IMR-90 (cell line): ENCODE results near the gene PPARD. TPM values are rescaled to one million over a fixed set of nuclear protein-coding genes. Genes with fewer than 3 reads are reported as not detected.

ENCODE experiments used
- ATAC-seq: fragments of 200-7000 bp; cut with Tn5 transposase; 2 replicates; pipeline ENCODE4 v1.9.1; 2020; ENCODE audit warnings: low read depth, mild to moderate bottlenecking, moderate library complexity
- BruUV-seq: library from RNA; stranded (reverse); fragments of 400-500 nt; replicated peaks from 2 replicates; lab custom pipeline; 2021; lab: Mats Ljungman, UMichigan
- CTCF ChIA-PET: fragments of 300-600 bp; formaldehyde crosslinking; extraction: SDS; loops from one replicate; lab custom pipeline; 2021; ENCODE audit warnings: antibody characterized with exemption; lab: Yijun Ruan, JAX
- POLR2A ChIA-PET: fragments of 300-600 bp; sonication (Branson Sonifier 250); formaldehyde crosslinking; loops from one replicate; lab custom pipeline; 2022; ENCODE audit warnings: antibody characterized with exemption; ENCODE audit not compliant: unreplicated experiment; lab: Charles Lee
- DNase-seq: peaks from one replicate; pipeline ENCODE4 v3.0.0; 2013
- H2AFZ ChIP-seq: replicated peaks from 2 replicates; pipeline ENCODE3; 2013; ENCODE audit warnings: low read length, mild to moderate bottlenecking; ENCODE audit not compliant: poor library complexity
- H2AK5ac ChIP-seq: 2 replicates; pipeline ENCODE4 v1.6.1; 2013; ENCODE audit warnings: low read depth, low read length, inconsistent platforms
- H2AK9ac ChIP-seq: replicated peaks from 2 replicates; pipeline ENCODE3; 2013; ENCODE audit warnings: mild to moderate bottlenecking, low read depth, low read length, moderate library complexity; ENCODE audit not compliant: poor library complexity
- H2BK120ac ChIP-seq: 2 replicates; pipeline ENCODE4 v1.6.1; 2013; ENCODE audit warnings: low read depth, low read length, inconsistent platforms
- H2BK15ac ChIP-seq: 3 replicates; pipeline ENCODE4 v1.6.1; 2013; ENCODE audit warnings: low read depth, low read length, inconsistent platforms
- H2BK20ac ChIP-seq: 2 replicates; pipeline ENCODE4 v1.6.1; 2013; ENCODE audit warnings: low read depth, mild to moderate bottlenecking, inconsistent platforms, low read length, moderate library complexity
- H2BK5ac ChIP-seq: 2 replicates; pipeline ENCODE4 v1.6.1; 2013; ENCODE audit warnings: mild to moderate bottlenecking, low read depth, low read length, inconsistent platforms; ENCODE audit not compliant: poor library complexity, severe bottlenecking
- H3K14ac ChIP-seq: replicated peaks from 2 replicates; pipeline ENCODE4 v1.6.1; 2013; ENCODE audit warnings: low read depth, low read length, inconsistent platforms
- H3K18ac ChIP-seq: 2 replicates; pipeline ENCODE4 v1.6.1; 2013; ENCODE audit warnings: low read depth, low read length, control low read depth
- H3K23ac ChIP-seq: 2 replicates; pipeline ENCODE4 v1.6.1; 2013; ENCODE audit warnings: low read depth, low read length, inconsistent platforms
- H3K27ac ChIP-seq: 2 replicates; pipeline ENCODE4 v1.5.1; 2013; ENCODE audit warnings: mild to moderate bottlenecking, control low read depth, low read length; ENCODE audit not compliant: insufficient read depth
- H3K27me3 ChIP-seq: 2 replicates; pipeline ENCODE4 v1.6.1; 2013; ENCODE audit warnings: low read length; ENCODE audit not compliant: control insufficient read depth, insufficient read depth
- H3K36me3 ChIP-seq: 2 replicates; pipeline ENCODE4 v1.6.1; 2013; ENCODE audit warnings: low read length, mixed read lengths; ENCODE audit not compliant: control insufficient read depth, insufficient read depth
- H3K4ac ChIP-seq: 2 replicates; pipeline ENCODE4 v1.6.1; 2013; ENCODE audit warnings: low read depth, low read length, inconsistent platforms
- H3K4me1 ChIP-seq: 2 replicates; pipeline ENCODE4 v1.6.1; 2013; ENCODE audit warnings: low read length, mixed read lengths; ENCODE audit not compliant: control insufficient read depth, insufficient read depth
- H3K4me2 ChIP-seq: 2 replicates; pipeline ENCODE4 v1.6.1; 2013; ENCODE audit warnings: low read depth, mild to moderate bottlenecking, control low read depth, low read length, moderate library complexity
- H3K4me3 ChIP-seq: 2 replicates; pipeline ENCODE4 v1.5.1; 2013; ENCODE audit warnings: low read depth, mild to moderate bottlenecking, control low read depth, low read length, moderate library complexity; ENCODE audit not compliant: insufficient read depth
- H3K56ac ChIP-seq: 2 replicates; pipeline ENCODE4 v1.6.1; 2013; ENCODE audit warnings: low read length, inconsistent platforms; ENCODE audit not compliant: insufficient read depth; ENCODE audit errors: extremely low read depth
- H3K79me1 ChIP-seq, 2 experiments: 2 replicates each; pipeline ENCODE4 v1.6.1; 2013; ENCODE audit warnings: low read length in 2 of 2, inconsistent platforms in 1 of 2, low read depth in 1 of 2
- H3K9ac ChIP-seq: 2 replicates; pipeline ENCODE4 v1.6.1; 2013; ENCODE audit warnings: low read depth, low read length, control low read depth
- H3K9me1 ChIP-seq: 2 replicates; pipeline ENCODE4 v1.6.1; 2013; ENCODE audit warnings: low read length, inconsistent platforms; ENCODE audit not compliant: insufficient read depth
- H3K9me3 ChIP-seq: 2 replicates; pipeline ENCODE4 v1.6.1; 2013; ENCODE audit warnings: low read length; ENCODE audit not compliant: control insufficient read depth, insufficient read depth
- H4K20me1 ChIP-seq: 2 replicates; pipeline ENCODE4 v1.6.1; 2013; ENCODE audit warnings: low read length, inconsistent platforms; ENCODE audit not compliant: insufficient read depth
- H4K5ac ChIP-seq: 2 replicates; pipeline ENCODE4 v1.6.1; 2013; ENCODE audit warnings: mild to moderate bottlenecking, low read depth, low read length, control low read depth
- H4K8ac ChIP-seq, 2 experiments: 2 replicates each; pipeline ENCODE4 v1.6.1; 2013; ENCODE audit warnings: low read depth in 2 of 2, low read length in 2 of 2, control low read depth in 1 of 2, inconsistent platforms in 1 of 2
- H4K91ac ChIP-seq: 2 replicates; pipeline ENCODE4 v1.6.1; 2013; ENCODE audit warnings: low read depth, low read length, inconsistent platforms; ENCODE audit not compliant: insufficient read depth
- BHLHE40 ChIP-seq: fragments of 150-350 bp; IDR thresholded peaks from 2 replicates; pipeline ENCODE4 v1.6.1; 2016; ENCODE audit warnings: mild to moderate bottlenecking, low read depth, low read length
- CEBPB ChIP-seq: IDR thresholded peaks from 2 replicates; pipeline ENCODE4 v1.6.1; 2012; ENCODE audit warnings: low read depth, low read length, improper control_type of control experiment
- CHD1 ChIP-seq: IDR thresholded peaks from 2 replicates; pipeline ENCODE4 v1.6.1; 2012; ENCODE audit warnings: low read depth, low read length, improper control_type of control experiment
- CTCF ChIP-seq: conservative IDR thresholded peaks from 2 replicates; pipeline ENCODE4 v1.5.1; 2012; ENCODE audit warnings: mild to moderate bottlenecking, low read depth, low read length, improper control_type of control experiment
- ELK1 ChIP-seq: fragments of 150-350 bp; IDR thresholded peaks from 2 replicates; pipeline ENCODE4 v1.6.1; 2016; ENCODE audit warnings: low read depth, mild to moderate bottlenecking, low read length, moderate library complexity, borderline replicate concordance
- FOS ChIP-seq: fragments of 150-350 bp; IDR thresholded peaks from 2 replicates; pipeline ENCODE4 v1.6.1; 2016; ENCODE audit warnings: low read depth, low read length
- MAFK ChIP-seq: IDR thresholded peaks from 2 replicates; pipeline ENCODE4 v1.6.1; 2012; ENCODE audit warnings: low read depth, low read length, improper control_type of control experiment
- MAZ ChIP-seq: IDR thresholded peaks from 2 replicates; pipeline ENCODE4 v1.6.1; 2012; ENCODE audit warnings: low read depth, mild to moderate bottlenecking, low read length, improper control_type of control experiment, moderate library complexity, borderline replicate concordance
- MXI1 ChIP-seq: IDR thresholded peaks from 2 replicates; pipeline ENCODE4 v1.6.1; 2012; ENCODE audit warnings: low read depth, mild to moderate bottlenecking, low read length, moderate library complexity, borderline replicate concordance
- NFE2L2 ChIP-seq: fragments of 150-350 bp; IDR thresholded peaks from 2 replicates; pipeline ENCODE4 v1.6.1; 2016; ENCODE audit warnings: low read depth, mild to moderate bottlenecking, low read length
- POLR2A ChIP-seq: IDR thresholded peaks from 2 replicates; pipeline ENCODE4 v1.6.1; 2012; ENCODE audit warnings: mild to moderate bottlenecking, low read depth, low read length
- RAD21 ChIP-seq: IDR thresholded peaks from 2 replicates; pipeline ENCODE4 v1.6.1; 2012; ENCODE audit warnings: low read length, improper control_type of control experiment
- RCOR1 ChIP-seq: IDR thresholded peaks from 2 replicates; pipeline ENCODE4 v1.6.1; 2012; ENCODE audit warnings: mild to moderate bottlenecking, low read length, improper control_type of control experiment; ENCODE audit not compliant: insufficient replicate concordance
- RFX5 ChIP-seq: IDR thresholded peaks from 2 replicates; pipeline ENCODE4 v1.8.0; 2012; ENCODE audit warnings: low read depth, mild to moderate bottlenecking, low read length, moderate library complexity
- SMC3 ChIP-seq: fragments of 150-350 bp; IDR thresholded peaks from 2 replicates; pipeline ENCODE4 v1.6.1; 2016; ENCODE audit warnings: low read depth, mild to moderate bottlenecking, antibody characterized with exemption, low read length, moderate library complexity
- WGBS, 2 experiments: methylation state at CpG; one replicate each; pipeline versions ENCODE4 v1.1.5 to v1.1.7; 2013; ENCODE audit warnings: missing lambda C conversion rate in 2 of 2; ENCODE audit not compliant: insufficient read length in 1 of 2; ENCODE audit errors: extremely low coverage in 2 of 2; 5-methylcytosine and 5-hydroxymethylcytosine counted together
- dilution Hi-C: fragments of 300-500 bp; cut with HindIII; formaldehyde crosslinking; loops from one replicate; pipeline ENCODE4 v1.14.3; 2018; ENCODE audit warnings: low sequenced_read_pairs; ENCODE audit not compliant: unreplicated experiment
- in situ Hi-C: fragments of 300-500 bp; cut with MboI; formaldehyde crosslinking; loops from 3 replicates; pipeline ENCODE4 v1.14.3; 2019; ENCODE audit warnings: low sequenced_read_pairs, inconsistent platforms, mixed read lengths
- intact Hi-C: fragments of 100-400 bp; cut with micrococcal nuclease; formaldehyde crosslinking; loops from 2 replicates; pipeline ENCODE4 v1.10.0; 2022
- polyA plus RNA-seq, 3 experiments: library from polyadenylated mRNA; depleted of rRNA; stranded (reverse); fragments of >200 nt; gene quantifications; 2 replicates each; pipeline ENCODE4 v1.2.3, GENCODE V29; 2012; ENCODE audit warnings: low replicate concordance in 1 of 3
- total RNA-seq: library from RNA; depleted of rRNA; stranded (reverse); fragments of >200 nt; gene quantifications from 2 replicates; pipeline ENCODE4 v1.2.3, GENCODE V29; 2012
- TF ChIP-seq, protein P1 (sequence below): fragments of 150-350 bp; IDR thresholded peaks from 2 replicates; pipeline ENCODE4 v1.6.1; 2017; ENCODE audit warnings: mild to moderate bottlenecking, antibody characterized with exemption, low read length, low read depth

The PPARD gene
- total and polyA plus RNA-seq, 2 of the 4 experiments (the other 2 are of a cell fraction), result 10.4 to 69.0 TPM

GRCh38 chr6:35398526-35398925, 56.2 kb downstream of the PPARD start:
- Histone ChIP-seq H2AK9ac (no peak overlapping the region), H2BK15ac (no peak overlapping the region), H2AFZ (no peak overlapping the region), H3K23ac (no peak overlapping the region), H3K79me1 (peaks cover 62 to 88% of the 10 kb centered on the region in 2 experiments), H3K4me1 (peaks cover 23% of the 10 kb centered on the region), H2BK20ac (no peak overlapping the region), H4K5ac (no peak overlapping the region), H3K14ac (no peak overlapping the region), H3K4me2 (no peak overlapping the region), H4K20me1 (peaks cover 19% of the 10 kb centered on the region), H2BK5ac (no peak overlapping the region), H3K27me3 (no peaks in the 10 kb centered on the region), H4K91ac (no peak overlapping the region), H3K56ac (no peak overlapping the region), H3K4me3 (no peak overlapping the region), H2BK120ac (no peak overlapping the region), H3K18ac (no peak overlapping the region), H3K27ac (no peak overlapping the region), H3K4ac (no peak overlapping the region), H3K9me3 (no peaks in the 10 kb centered on the region), H3K9ac (no peak overlapping the region), H4K8ac (no peak overlapping the region), H2AK5ac (no peak overlapping the region), H3K36me3 (peaks cover 5% of the 10 kb centered on the region), H3K9me1 (peaks cover 40% of the 10 kb centered on the region)
- ATAC-seq (no peak), DNase-seq (no peak)
- dilution Hi-C loops, result no loop called here
- TF ChIP-seq POLR2A (no peak), CHD1 (no peak), SMC3 (no peak), CEBPB (no peak), MAFK (no peak), ELK1 (no peak), NFE2L2 (no peak), MAZ (no peak), RAD21 (no peak), BHLHE40 (no peak), CTCF (no peak), FOS (no peak), RFX5 (no peak), MXI1 (no peak), RCOR1 (no peak)
- TF ChIP-seq, protein P1, sequence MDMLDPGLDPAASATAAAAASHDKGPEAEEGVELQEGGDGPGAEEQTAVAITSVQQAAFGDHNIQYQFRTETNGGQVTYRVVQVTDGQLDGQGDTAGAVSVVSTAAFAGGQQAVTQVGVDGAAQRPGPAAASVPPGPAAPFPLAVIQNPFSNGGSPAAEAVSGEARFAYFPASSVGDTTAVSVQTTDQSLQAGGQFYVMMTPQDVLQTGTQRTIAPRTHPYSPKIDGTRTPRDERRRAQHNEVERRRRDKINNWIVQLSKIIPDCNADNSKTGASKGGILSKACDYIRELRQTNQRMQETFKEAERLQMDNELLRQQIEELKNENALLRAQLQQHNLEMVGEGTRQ, result no peak
- 100% methylated on average over 2 of the region's 8 CpGs; no CpG with 5 or more reads in 1 of the 2 experiments for WGBS, 2 experiments
- POLR2A ChIA-PET, result no interaction called here
- in situ Hi-C loops, result no loop called here
- intact Hi-C loops, result no loop called here
- CTCF ChIA-PET, result no interaction called here
- BruUV-seq, result no TSS peak
